CD8-positive, alpha-beta memory T cell (primary cell): Measurements from ENCODE around the gene UBALD2. TPM values are rescaled to one million over a fixed set of nuclear protein-coding genes. Genes with fewer than 3 reads are reported as not detected.

Source experiments
- CTCF ChIA-PET: fragments of 350-600 bp; sonication (Branson Sonifier 250); formaldehyde crosslinking; loops from one replicate; lab custom pipeline; 2021; ENCODE audit warnings: antibody characterized with exemption; lab: Charles Lee
- POLR2A ChIA-PET: fragments of 350-600 bp; sonication (Branson Sonifier 250); formaldehyde crosslinking; loops from one replicate; lab custom pipeline; 2021; ENCODE audit warnings: antibody characterized with exemption; lab: Charles Lee
- DNase-seq, 5 donors: peaks; one replicate each; pipeline versions ENCODE4 v3.0.0 to v3.0.0-alpha.2; 2020 to 2022; ENCODE audit warnings: mixed read lengths in 1 of 5
- H3K27ac ChIP-seq: one replicate; pipeline ENCODE4 v1.7.0; 2013; ENCODE audit warnings: low read depth, mild to moderate bottlenecking, low read length, moderate library complexity
- H3K27me3 ChIP-seq: 2 replicates; pipeline ENCODE4 v1.7.0; 2013; ENCODE audit warnings: low read length, mild to moderate bottlenecking; ENCODE audit not compliant: insufficient read depth, poor library complexity, severe bottlenecking
- H3K36me3 ChIP-seq: 2 replicates; pipeline ENCODE4 v1.7.0; 2013; ENCODE audit warnings: mild to moderate bottlenecking, low read length, moderate library complexity; ENCODE audit not compliant: insufficient read depth
- H3K4me1 ChIP-seq: 2 replicates; pipeline ENCODE4 v1.7.0; 2013; ENCODE audit warnings: mild to moderate bottlenecking, low read length, moderate library complexity; ENCODE audit not compliant: insufficient read depth
- H3K4me3 ChIP-seq: 2 replicates; pipeline ENCODE4 v1.7.0; 2013; ENCODE audit warnings: mild to moderate bottlenecking, low read length
- H3K9me3 ChIP-seq: 2 replicates; pipeline ENCODE4 v1.7.0; 2013; ENCODE audit warnings: mild to moderate bottlenecking, low read length
- H3K27ac Mint-ChIP-seq, 8 donors: one replicate each; pipeline ENCODE4 v1.8.0; 2020 to 2021; ENCODE audit warnings: mixed read lengths in 8 of 8, mild to moderate bottlenecking in 6 of 8, inconsistent platforms in 3 of 8, moderate library complexity in 3 of 8
- H3K27me3 Mint-ChIP-seq, 2 donors: one replicate each; pipeline ENCODE4 v1.8.0; 2020 to 2021; ENCODE audit warnings: mixed read lengths in 2 of 2, mild to moderate bottlenecking in 1 of 2, moderate library complexity in 1 of 2
- H3K36me3 Mint-ChIP-seq, 3 donors: one replicate each; pipeline ENCODE4 v1.8.0; 2020 to 2021; ENCODE audit warnings: mixed read lengths in 3 of 3, inconsistent platforms in 1 of 3, mild to moderate bottlenecking in 1 of 3
- H3K4me1 Mint-ChIP-seq, 3 donors: one replicate each; pipeline ENCODE4 v1.8.0; 2020 to 2021; ENCODE audit warnings: mixed read lengths in 3 of 3, inconsistent platforms in 1 of 3, mild to moderate bottlenecking in 1 of 3
- H3K4me3 Mint-ChIP-seq, 7 donors: one replicate each; pipeline ENCODE4 v1.8.0; 2020 to 2021; ENCODE audit warnings: mixed read lengths in 7 of 7, mild to moderate bottlenecking in 6 of 7, moderate library complexity in 4 of 7, inconsistent platforms in 2 of 7
- H3K9me3 Mint-ChIP-seq, 5 donors: one replicate each; pipeline ENCODE4 v1.8.0; 2020 to 2022; ENCODE audit warnings: mixed read lengths in 5 of 5, mild to moderate bottlenecking in 3 of 5, moderate library complexity in 2 of 5, inconsistent platforms in 1 of 5
- polyA plus RNA-seq: library from polyadenylated mRNA; unstranded; fragments of 300-500 nt; fragmentation: Illumina TruSeq; gene quantifications from one replicate; pipeline ENCODE4 v1.2.3, GENCODE V29; 2021
- total RNA-seq, 2 experiments: library from RNA; stranded (reverse); gene quantifications; one replicate each; pipeline ENCODE4 v1.2.3, GENCODE V29; 2021

UBALD2 gene
- total and polyA plus RNA-seq, 3 experiments from 2014 or later = 8.7 to 133 (median 125) TPM

DNA sequence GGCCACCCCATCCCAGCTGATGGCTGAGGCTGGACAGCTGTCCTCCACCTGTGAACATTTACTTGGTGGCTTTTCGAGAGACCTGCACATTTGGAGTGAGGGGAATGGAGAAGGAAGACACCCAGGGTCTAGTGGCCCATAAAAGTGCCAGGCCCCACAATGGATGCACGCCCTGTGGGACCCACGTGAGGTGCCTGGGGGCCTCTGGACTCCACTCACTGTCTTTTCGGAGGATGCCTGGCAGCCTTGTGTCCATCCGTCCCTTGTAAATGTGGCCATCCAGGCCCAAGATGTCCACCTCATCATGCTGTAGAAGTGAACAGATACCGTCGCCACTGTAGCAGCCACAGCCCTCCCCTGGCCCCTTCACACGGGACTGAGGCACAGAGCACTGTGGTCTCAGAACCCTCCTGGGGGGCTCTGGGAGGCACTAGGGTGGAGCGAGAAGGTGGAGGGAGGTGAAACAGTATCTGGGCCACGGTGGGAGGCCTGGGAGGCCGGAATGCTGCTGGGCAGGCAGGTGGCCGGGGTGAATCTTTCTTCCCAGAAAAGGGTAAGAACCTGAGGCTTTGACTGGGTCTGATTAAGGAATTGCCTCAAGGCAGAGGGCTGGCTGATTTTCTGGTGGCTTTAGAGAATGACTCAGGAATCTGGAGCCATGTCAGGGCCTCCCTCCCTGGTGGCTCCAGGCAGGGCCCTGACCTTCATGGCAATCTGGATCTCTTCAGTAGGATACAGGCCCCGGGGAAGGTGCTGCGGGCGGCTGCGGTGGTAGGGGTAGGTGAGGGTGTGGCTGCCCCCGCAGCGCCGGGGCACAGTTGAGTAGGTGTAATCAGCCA, 11.5 kb downstream of the UBALD2 start:
- Histone ChIP-seq H3K27ac (no peak overlapping the region), H3K27me3 (no peaks in the 10 kb centered on the region), H3K36me3 (no peaks in the 10 kb centered on the region), H3K4me3 (no peak overlapping the region), H3K4me1 (peaks cover 39% of the 10 kb centered on the region), H3K9me3 (no peaks in the 10 kb centered on the region)
- H3K27ac Mint-ChIP-seq = peak overlapping the region in 4 of 8 donors; percentile 19 to 63 (median 37)
- POLR2A ChIA-PET = no interaction called here
- CTCF ChIA-PET = interaction anchor here (0.8 to 5.5 kb wide), 4 partner anchors 96 to 155 kb away, joined by 3 to 227 read pairs (median 10); no protein-coding TSS in a partner anchor
- no peaks in the 10 kb centered on the region for H3K9me3 Mint-ChIP-seq
- no peak for DNase-seq
- no peaks in the 10 kb centered on the region for H3K36me3 Mint-ChIP-seq
- H3K27me3 Mint-ChIP-seq = no peaks in the 10 kb centered on the region
- H3K4me1 Mint-ChIP-seq = peaks cover 14 to 38% (median 17%) of the 10 kb centered on the region in 3 donors
- H3K4me3 Mint-ChIP-seq = no peak overlapping the region

DNA sequence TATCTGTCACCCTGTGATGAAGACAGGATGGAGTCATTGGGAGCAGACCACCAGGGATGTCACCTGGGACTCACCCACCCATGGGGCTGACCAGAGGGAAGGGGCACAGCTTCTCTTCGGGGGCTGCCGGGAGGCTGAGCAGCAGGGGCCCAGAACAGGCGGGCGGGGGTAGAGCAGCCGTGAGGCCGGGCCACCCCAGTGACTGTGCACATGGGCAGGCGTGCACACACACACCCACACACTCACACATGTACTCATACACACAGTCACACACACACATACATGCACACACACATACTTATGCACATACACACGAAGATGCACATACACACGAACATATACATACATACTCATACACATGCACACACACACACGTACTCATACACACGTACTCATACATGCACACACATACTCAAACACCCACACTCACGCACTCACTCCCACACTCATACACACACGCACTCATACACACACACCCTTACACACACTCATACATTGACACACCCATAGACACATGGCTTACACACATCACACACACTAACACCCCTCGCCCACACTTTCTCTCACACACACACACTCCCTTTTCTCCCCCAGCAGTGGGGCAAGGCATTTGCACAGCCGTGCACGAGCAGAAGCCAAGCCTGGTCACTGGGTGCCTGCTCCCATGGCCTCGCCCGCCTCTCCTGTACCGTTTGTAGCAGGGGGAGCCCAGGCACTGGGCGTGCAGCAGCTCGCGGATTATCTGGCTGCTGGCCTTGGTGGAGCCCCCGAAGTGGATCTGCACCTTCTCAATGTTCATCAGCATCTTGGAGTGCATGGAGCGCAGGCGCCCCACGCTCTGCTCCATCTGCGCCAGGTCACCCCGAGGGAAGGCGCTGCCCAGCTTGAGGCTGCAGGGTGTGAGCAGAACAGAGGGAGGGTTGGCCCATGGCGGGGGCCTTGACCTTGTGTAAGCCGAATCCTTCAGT, 12.4 kb downstream of the UBALD2 start:
- Histone ChIP-seq H3K4me3 (no peak overlapping the region), H3K9me3 (no peaks in the 10 kb centered on the region), H3K27ac (no peak overlapping the region), H3K4me1 (peaks cover 30% of the 10 kb centered on the region), H3K27me3 (no peaks in the 10 kb centered on the region), H3K36me3 (no peaks in the 10 kb centered on the region)
- peak overlapping the region in 4 of 8 donors; percentile 6 to 27 (median 14) for H3K27ac Mint-ChIP-seq
- POLR2A ChIA-PET = interaction anchor here (0.5 to 0.6 kb wide), 2 partner anchors 74 to 132 kb away, joined by 3 to 5 read pairs; no protein-coding TSS in a partner anchor
- DNase-seq = no peak
- H3K9me3 Mint-ChIP-seq = no peaks in the 10 kb centered on the region
- H3K4me3 Mint-ChIP-seq = no peak overlapping the region
- H3K4me1 Mint-ChIP-seq = peaks cover 10 to 32% (median 17%) of the 10 kb centered on the region in 3 donors
- no peaks in the 10 kb centered on the region for H3K27me3 Mint-ChIP-seq
- H3K36me3 Mint-ChIP-seq = no peaks in the 10 kb centered on the region
- CTCF ChIA-PET = interaction anchor here (1.1 to 6.2 kb wide), 10 partner anchors 8 to 166 kb away, joined by 3 to 227 read pairs (median 24); partner anchors contain the start of genes FOXJ1 and RNF157

DNA sequence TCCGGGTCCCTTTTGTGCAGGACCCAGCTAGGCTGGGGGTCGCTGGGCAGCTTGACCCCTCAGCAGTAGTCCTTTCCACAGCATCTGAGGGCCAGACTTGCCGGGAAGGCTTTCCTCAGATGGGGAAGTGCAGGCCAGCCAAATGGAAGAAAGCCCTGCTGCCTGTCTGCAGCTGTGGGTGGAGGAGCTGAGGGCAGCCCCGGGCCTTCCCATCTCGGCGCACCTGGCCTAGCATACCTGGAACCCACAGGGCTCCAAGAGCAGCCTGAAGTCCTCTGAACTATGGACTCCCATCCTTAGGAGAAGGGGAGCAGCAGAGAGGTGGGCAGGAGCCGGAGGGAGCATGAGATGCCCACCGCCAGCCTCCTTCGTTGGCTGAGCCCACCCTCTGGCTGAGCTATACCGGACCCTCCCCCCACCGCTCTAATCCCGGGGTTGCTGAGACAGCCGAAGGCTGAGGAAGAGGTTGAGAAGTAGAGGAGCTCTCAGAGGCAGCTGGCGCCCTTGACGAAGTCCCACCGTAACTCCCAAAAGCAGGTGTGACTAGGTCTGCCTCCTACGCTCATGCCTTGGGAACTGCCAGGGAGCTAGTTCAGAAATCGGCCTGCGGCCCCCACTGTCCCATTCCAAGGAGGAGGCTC, 13.2 kb downstream of the UBALD2 start:
- Mint-ChIP-seq H3K4me1 (peaks cover 2 to 24% (median 9%) of the 10 kb centered on the region in 3 donors), H3K27ac (no peak overlapping the region), H3K9me3 (no peaks in the 10 kb centered on the region), H3K4me3 (no peak overlapping the region), H3K36me3 (no peaks in the 10 kb centered on the region), H3K27me3 (peaks cover 0 to 1% of the 10 kb centered on the region in 2 donors)
- POLR2A ChIA-PET = interaction anchor here (0.6 to 1.0 kb wide), 3 partner anchors 13 to 133 kb away, joined by 5 to 6 read pairs (median 5); partner anchors contain the start of gene UBALD2
- no peak overlapping the region for H3K4me3 ChIP-seq
- DNase-seq = no peak
- H3K36me3 ChIP-seq = no peaks in the 10 kb centered on the region
- H3K4me1 ChIP-seq = peaks cover 22% of the 10 kb centered on the region
- H3K9me3 ChIP-seq = no peaks in the 10 kb centered on the region
- CTCF ChIA-PET = interaction anchor here (1.1 to 6.2 kb wide), 16 partner anchors 9 to 215 kb away, joined by 3 to 227 read pairs (median 8); partner anchors contain the start of genes EXOC7, FOXJ1 and RNF157
- no peaks in the 10 kb centered on the region for H3K27me3 ChIP-seq
- H3K27ac ChIP-seq = no peak overlapping the region

DNA sequence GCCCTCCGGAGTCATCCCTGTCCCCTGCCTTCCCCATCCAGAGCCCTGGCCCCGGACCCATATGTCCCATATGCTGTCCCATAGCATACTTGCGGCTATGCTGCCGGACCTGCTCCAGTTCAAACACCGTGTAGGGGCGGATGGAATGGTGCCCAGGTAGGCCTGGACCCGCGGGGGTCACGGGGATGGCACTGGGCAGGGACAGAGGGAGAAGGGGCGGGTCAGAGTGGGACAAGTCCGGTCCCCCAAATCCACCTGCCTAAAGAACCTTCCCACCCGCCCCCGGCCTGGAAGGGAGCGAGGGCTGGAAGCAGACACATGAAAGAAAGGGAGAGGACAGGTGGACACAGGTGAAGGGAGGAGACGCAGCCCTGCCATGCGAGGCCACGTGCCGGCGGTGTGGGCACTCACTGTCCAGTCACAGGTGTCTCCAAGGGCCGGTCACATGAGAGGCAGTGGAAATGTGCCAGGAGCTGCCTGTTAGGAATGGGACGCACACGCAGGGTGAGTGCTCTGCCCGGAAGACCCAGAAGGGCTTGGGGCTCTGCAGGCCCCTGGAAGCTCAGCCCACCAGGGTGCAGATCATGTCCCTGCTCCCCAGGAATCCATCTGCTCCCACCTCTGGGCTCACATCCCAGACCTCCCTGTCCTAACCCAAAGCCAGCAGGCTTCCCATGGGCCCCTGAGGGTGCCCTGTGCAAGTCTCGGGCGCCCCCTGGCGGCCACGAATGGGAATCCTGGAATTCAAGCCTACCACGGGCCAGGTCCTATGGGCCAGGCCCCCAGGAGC, 14.0 kb downstream of the UBALD2 start:
- Histone ChIP-seq H3K36me3 (no peaks in the 10 kb centered on the region), H3K9me3 (no peaks in the 10 kb centered on the region), H3K27ac (no peak overlapping the region), H3K4me3 (no peak overlapping the region), H3K27me3 (no peaks in the 10 kb centered on the region), H3K4me1 (peaks cover 14% of the 10 kb centered on the region)
- Mint-ChIP-seq H3K4me1 (peaks cover 0 to 17% (median 7%) of the 10 kb centered on the region in 3 donors), H3K9me3 (no peaks in the 10 kb centered on the region), H3K27me3 (peaks cover 0 to 1% of the 10 kb centered on the region in 2 donors), H3K4me3 (no peak overlapping the region), H3K36me3 (no peaks in the 10 kb centered on the region), H3K27ac (peak overlapping the region in 2 of 8 donors; percentile 26 to 83)
- DNase-seq = peak; percentile 74 to 90 (median 80)
- POLR2A ChIA-PET = interaction anchor here (0.5 to 1.7 kb wide), 11 partner anchors 9 to 372 kb away, joined by 3 to 9 read pairs (median 4); partner anchors contain the start of genes FOXJ1 and UBALD2
- CTCF ChIA-PET = interaction anchor here (0.6 to 6.2 kb wide), 59 partner anchors 10 to 277 kb away, joined by 3 to 227 read pairs (median 6); partner anchors contain the start of genes EXOC7, FOXJ1, PRPSAP1 and RNF157

DNA sequence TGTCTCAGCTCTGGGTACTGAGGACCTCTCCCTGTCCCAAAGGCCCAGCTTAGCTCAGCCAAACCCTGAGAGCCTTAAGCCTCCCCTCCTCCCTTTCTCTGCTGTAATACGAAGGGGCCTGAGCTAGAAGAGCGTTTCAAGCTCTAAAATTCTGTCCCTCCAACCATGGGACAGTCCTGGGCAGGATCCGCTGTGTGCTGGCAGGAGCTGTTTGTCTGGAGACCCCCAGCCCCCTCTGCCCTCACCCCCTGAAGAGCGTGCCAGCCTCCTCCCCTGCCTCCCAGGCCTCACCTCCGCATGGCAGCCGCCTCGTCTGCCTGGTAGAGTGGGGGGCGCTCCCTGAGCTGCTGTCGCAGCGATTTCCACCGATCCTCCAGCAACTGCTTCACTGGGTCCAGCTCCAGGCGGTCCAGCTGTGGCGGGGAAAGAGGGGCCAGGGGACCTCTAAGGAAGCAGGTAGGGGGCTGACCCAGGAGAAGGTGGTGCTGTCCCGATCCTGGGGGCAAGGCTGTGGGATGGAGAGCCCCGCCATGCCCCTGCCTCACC, 14.7 kb downstream of the UBALD2 start:
- Histone ChIP-seq H3K4me1 (peaks cover 8% of the 10 kb centered on the region), H3K4me3 (no peak overlapping the region), H3K9me3 (no peaks in the 10 kb centered on the region), H3K36me3 (no peaks in the 10 kb centered on the region), H3K27me3 (no peaks in the 10 kb centered on the region), H3K27ac (no peak overlapping the region)
- Mint-ChIP-seq H3K9me3 (no peaks in the 10 kb centered on the region), H3K4me1 (peaks cover 0 to 10% (median 3%) of the 10 kb centered on the region in 3 donors), H3K27me3 (peaks cover 0 to 1% of the 10 kb centered on the region in 2 donors), H3K36me3 (no peaks in the 10 kb centered on the region), H3K27ac (peak overlapping the region in 2 of 8 donors; percentile 26 to 83), H3K4me3 (no peak overlapping the region)
- no peak for DNase-seq
- POLR2A ChIA-PET = interaction anchor here (0.5 to 1.7 kb wide), 9 partner anchors 9 to 373 kb away, joined by 3 to 9 read pairs (median 3); partner anchors contain the start of gene FOXJ1
- CTCF ChIA-PET = interaction anchor here (0.6 to 6.2 kb wide), 57 partner anchors 9 to 278 kb away, joined by 3 to 227 read pairs (median 6); partner anchors contain the start of genes EXOC7, FOXJ1, PRPSAP1 and RNF157

DNA sequence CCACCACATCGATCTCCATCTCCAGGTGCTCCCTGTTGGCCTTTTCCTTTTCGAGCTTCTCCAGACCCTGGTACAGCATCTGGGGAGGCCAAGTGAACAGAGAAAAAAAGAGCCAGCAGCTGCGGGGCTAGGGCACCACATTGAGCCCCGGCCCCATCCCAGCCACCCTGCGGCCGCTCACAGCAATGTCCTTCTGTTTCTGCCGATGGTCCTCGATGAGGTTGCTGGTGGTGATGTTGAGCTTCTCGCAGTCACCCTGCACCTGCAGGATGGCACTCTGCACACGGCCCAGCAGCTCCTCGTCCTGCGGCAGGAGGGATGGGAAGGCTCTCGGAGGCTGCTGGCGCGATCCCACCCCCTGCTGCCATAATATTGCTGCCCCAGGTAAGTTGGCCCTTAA, 15.5 kb downstream of the UBALD2 start:
- no peak overlapping the region for H3K27ac Mint-ChIP-seq
- peaks cover 0 to 1% of the 10 kb centered on the region in 2 donors for H3K27me3 Mint-ChIP-seq

More for the DNA sequence above, 15.5 kb downstream of the UBALD2 start:
- no peaks in the 10 kb centered on the region for H3K27me3 ChIP-seq
- no peaks in the 10 kb centered on the region for H3K9me3 ChIP-seq
- Mint-ChIP-seq H3K4me3 (no peak overlapping the region), H3K36me3 (no peaks in the 10 kb centered on the region), H3K9me3 (no peaks in the 10 kb centered on the region), H3K4me1 (peaks cover 0 to 5% (median 1%) of the 10 kb centered on the region in 3 donors)
- no peak overlapping the region for H3K4me3 ChIP-seq
- H3K36me3 ChIP-seq = no peaks in the 10 kb centered on the region
- POLR2A ChIA-PET = interaction anchor here (0.8 to 1.5 kb wide), 3 partner anchors 10 to 174 kb away, joined by 3 to 4 read pairs (median 3); no protein-coding TSS in a partner anchor
- no peak overlapping the region for H3K27ac ChIP-seq
- DNase-seq = no peak
- H3K4me1 ChIP-seq = peaks cover 8% of the 10 kb centered on the region
- CTCF ChIA-PET = interaction anchor here (0.9 to 6.2 kb wide), 21 partner anchors 8 to 266 kb away, joined by 3 to 227 read pairs (median 9); partner anchors contain the start of genes FOXJ1, RNF157 and UBALD2
